ENCODE data around the gene BRD4.

DNA sequence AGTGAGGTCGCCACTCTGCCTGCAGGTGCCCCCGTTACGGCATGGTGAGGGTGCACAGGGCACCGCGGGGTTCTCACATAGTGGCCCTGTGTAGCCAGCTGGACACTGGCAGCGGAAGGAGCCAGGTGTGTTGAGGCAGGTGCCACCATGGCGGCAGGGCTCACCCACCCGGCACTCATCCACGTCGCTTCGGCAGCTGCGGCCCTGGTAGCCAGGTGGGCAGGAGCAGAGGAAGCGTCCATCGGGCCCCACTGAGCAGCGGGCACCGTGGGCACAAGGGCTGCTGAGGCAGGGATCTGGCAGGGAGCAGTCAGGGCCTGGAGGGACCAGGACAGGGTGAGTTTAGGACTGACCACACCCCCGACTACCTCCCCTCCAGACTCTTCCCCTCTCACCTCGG is 140.4 kb downstream of the BRD4 start:
- no peak for TF ChIP-seq POLR2A (IDR thresholded peaks at IDR 0.05)
- TF ChIP-seq, protein P1, sequence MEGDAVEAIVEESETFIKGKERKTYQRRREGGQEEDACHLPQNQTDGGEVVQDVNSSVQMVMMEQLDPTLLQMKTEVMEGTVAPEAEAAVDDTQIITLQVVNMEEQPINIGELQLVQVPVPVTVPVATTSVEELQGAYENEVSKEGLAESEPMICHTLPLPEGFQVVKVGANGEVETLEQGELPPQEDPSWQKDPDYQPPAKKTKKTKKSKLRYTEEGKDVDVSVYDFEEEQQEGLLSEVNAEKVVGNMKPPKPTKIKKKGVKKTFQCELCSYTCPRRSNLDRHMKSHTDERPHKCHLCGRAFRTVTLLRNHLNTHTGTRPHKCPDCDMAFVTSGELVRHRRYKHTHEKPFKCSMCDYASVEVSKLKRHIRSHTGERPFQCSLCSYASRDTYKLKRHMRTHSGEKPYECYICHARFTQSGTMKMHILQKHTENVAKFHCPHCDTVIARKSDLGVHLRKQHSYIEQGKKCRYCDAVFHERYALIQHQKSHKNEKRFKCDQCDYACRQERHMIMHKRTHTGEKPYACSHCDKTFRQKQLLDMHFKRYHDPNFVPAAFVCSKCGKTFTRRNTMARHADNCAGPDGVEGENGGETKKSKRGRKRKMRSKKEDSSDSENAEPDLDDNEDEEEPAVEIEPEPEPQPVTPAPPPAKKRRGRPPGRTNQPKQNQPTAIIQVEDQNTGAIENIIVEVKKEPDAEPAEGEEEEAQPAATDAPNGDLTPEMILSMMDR (IDR thresholded peaks at IDR 0.05) = no peak

Measured in upper lobe of left lung (tissue), 4 donors.